Measurements from ENCODE around the gene TRMT5.

TRMT5 gene

GRCh38 chr14:60964904-60965303, 16.0 kb downstream of the TRMT5 start:
- DNase-seq (ENCODE audit: low read depth), result no peak

- no peak for DNase-seq (ENCODE audit: low read depth)
Observed at GRCh38 chr14:60963761-60964160, 17.1 kb downstream of the TRMT5 start.

GRCh38 chr14:60958146-60958545, 22.7 kb downstream of the TRMT5 start:
- DNase-seq (ENCODE audit: low read depth), result no peak

GRCh38 chr14:60956632-60957031, 24.2 kb downstream of the TRMT5 start:
- no peak for DNase-seq (ENCODE audit: low read depth)

GRCh38 chr14:60956202-60956601, 24.7 kb downstream of the TRMT5 start:
- DNase-seq (ENCODE audit: low read depth), result no peak

- DNase-seq (ENCODE audit: low read depth), result no peak
Observed at GRCh38 chr14:60951776-60952435, 29.0 kb downstream of the TRMT5 start.

- DNase-seq (ENCODE audit: low read depth), result no peak
Observed at GRCh38 chr14:60946773-60947172, 34.1 kb downstream of the TRMT5 start.

- no peak for DNase-seq (ENCODE audit: low read depth)
Observed at GRCh38 chr14:60945984-60946383, 34.9 kb downstream of the TRMT5 start.

GRCh38 chr14:60944204-60944603, 36.7 kb downstream of the TRMT5 start:
- no peak for DNase-seq (ENCODE audit: low read depth)

GRCh38 chr14:60943637-60944032, 37.2 kb downstream of the TRMT5 start:
- DNase-seq (ENCODE audit: low read depth), result no peak

GRCh38 chr14:60935319-60935718, 45.6 kb downstream of the TRMT5 start:
- no peak for DNase-seq (ENCODE audit: low read depth)

- no peak for DNase-seq (ENCODE audit: low read depth)
Observed at GRCh38 chr14:60933920-60934655, 46.8 kb downstream of the TRMT5 start.

GRCh38 chr14:60931218-60931617, 49.7 kb downstream of the TRMT5 start:
- no peak for DNase-seq (ENCODE audit: low read depth)

- DNase-seq (ENCODE audit: low read depth), result no peak
Observed at GRCh38 chr14:60926002-60926401, 54.9 kb downstream of the TRMT5 start.

- DNase-seq (ENCODE audit: low read depth), result no peak
Observed at GRCh38 chr14:60925286-60925685, 55.6 kb downstream of the TRMT5 start.

- no peak for DNase-seq (ENCODE audit: low read depth)
Observed at GRCh38 chr14:60922050-60922449, 58.8 kb downstream of the TRMT5 start.

All from HS-5 (cell line).